Endothelial cell of umbilical vein (primary cell): ENCODE data around the gene CCSER1. TPM values are rescaled to one million over a fixed set of nuclear protein-coding genes. Genes with fewer than 3 reads are reported as not detected.

Experiments used
- BruUV-seq: library from RNA; stranded (reverse); fragments of 400-500 nt; replicated peaks from 2 replicates; lab custom pipeline; 2021; lab: Mats Ljungman, UMichigan
- CTCF ChIA-PET: fragments of 300-600, 350-600 bp; sonication (Branson Sonifier 250); formaldehyde crosslinking; loops from one replicate; lab custom pipeline; 2021; ENCODE audit warnings: antibody characterized with exemption, inconsistent platforms; lab: Charles Lee
- POLR2A ChIA-PET: fragments of 300-600, 350-600 bp; sonication (Branson Sonifier 250); formaldehyde crosslinking; loops from one replicate; lab custom pipeline; 2021; ENCODE audit warnings: antibody characterized with exemption, inconsistent platforms; lab: Charles Lee
- DNase-seq: peaks from one replicate; pipeline ENCODE4 v3.0.0-alpha.2; 2011; ENCODE audit warnings: low read depth, low spot score
- FAIRE-seq: peaks from 2 replicates; lab custom pipeline; 2011; peaks lifted over from hg19 to GRCh38; lab: Jason Lieb, UNC
- H2AFZ ChIP-seq: 2 replicates; pipeline ENCODE4 v1.6.0; 2012; ENCODE audit warnings: low read depth, low read length, control low read depth, inconsistent platforms
- H3K27ac ChIP-seq: 2 replicates; pipeline ENCODE4 v1.5.1; 2011; ENCODE audit warnings: low read depth, mild to moderate bottlenecking, control low read depth, low read length, moderate library complexity; ENCODE audit not compliant: insufficient read depth
- H3K27me3 ChIP-seq, 2 experiments: 2 replicates each; pipeline versions ENCODE4 v1.6.0 to v1.6.1; 2011; ENCODE audit warnings: low read length in 2 of 2, mixed read lengths in 1 of 2; ENCODE audit not compliant: control insufficient read depth in 2 of 2, insufficient read depth in 2 of 2
- H3K36me3 ChIP-seq, 2 experiments: 2 replicates in 1 of 2; 3 replicates in 1 of 2; pipeline ENCODE4 v1.5.1; 2011; ENCODE audit warnings: low read length in 2 of 2, mild to moderate bottlenecking in 1 of 2, moderate library complexity in 1 of 2; ENCODE audit not compliant: control insufficient read depth in 2 of 2, insufficient read depth in 2 of 2; ENCODE audit errors: extremely low read depth in 1 of 2
- H3K4me1 ChIP-seq: 3 replicates; pipeline ENCODE4 v1.5.1; 2011; ENCODE audit warnings: mild to moderate bottlenecking, low read length; ENCODE audit not compliant: control insufficient read depth, insufficient read depth; ENCODE audit errors: extremely low read depth
- H3K4me2 ChIP-seq: 2 replicates; pipeline ENCODE4 v1.6.1; 2011; ENCODE audit warnings: low read length, control low read depth, mixed read lengths; ENCODE audit not compliant: insufficient read depth
- H3K4me3 ChIP-seq, 3 experiments: fragments of 200-600 bp in 1 of 3; sonication (generic), shearing (Covaris generic) in 1 of 3; replicated peaks in 1 of 3; 2 replicates each; pipeline ENCODE4 v1.5.1; 2011 to 2016; ENCODE audit warnings: control low read depth in 3 of 3, low read length in 3 of 3, mild to moderate bottlenecking in 2 of 3, inconsistent platforms in 1 of 3, low read depth in 1 of 3, moderate library complexity in 1 of 3; ENCODE audit not compliant: insufficient read depth in 1 of 3
- H3K79me2 ChIP-seq: 2 replicates; pipeline ENCODE4 v1.6.0; 2012; ENCODE audit warnings: low read length, inconsistent platforms; ENCODE audit not compliant: control insufficient read depth, insufficient read depth
- H3K9ac ChIP-seq: replicated peaks from 2 replicates; pipeline ENCODE3; 2011; ENCODE audit warnings: low read length, control low read depth; ENCODE audit not compliant: insufficient read depth; ENCODE audit errors: extremely low read depth
- H3K9me1 ChIP-seq: replicated peaks from 3 replicates; pipeline ENCODE4 v1.6.0; 2011; ENCODE audit warnings: mild to moderate bottlenecking, low read length; ENCODE audit not compliant: control insufficient read depth, insufficient read depth; ENCODE audit errors: extremely low read depth
- H3K9me3 ChIP-seq: replicated peaks from 2 replicates; pipeline ENCODE4 v1.5.1; 2012; ENCODE audit warnings: low read length, inconsistent platforms; ENCODE audit not compliant: control insufficient read depth, insufficient read depth
- H4K20me1 ChIP-seq: replicated peaks from 2 replicates; pipeline ENCODE3; 2011; ENCODE audit warnings: mild to moderate bottlenecking, low read length; ENCODE audit not compliant: control insufficient read depth, insufficient read depth; ENCODE audit errors: extremely low read depth
- CTCF ChIP-seq, 2 donors: IDR thresholded peaks; 1 replicate in 1 of 2; 2 replicates in 1 of 2; pipeline ENCODE4 v1.5.1; 2011; ENCODE audit warnings: low read length in 2 of 2, mild to moderate bottlenecking in 2 of 2, moderate library complexity in 2 of 2, control low read depth in 1 of 2, inconsistent platforms in 1 of 2, low read depth in 1 of 2; ENCODE audit not compliant: insufficient read depth in 1 of 2; ENCODE audit errors: extremely low read depth in 1 of 2
- EZH2 ChIP-seq: IDR thresholded peaks from 2 replicates; pipeline ENCODE4 v1.6.1; 2012; ENCODE audit warnings: borderline replicate concordance, low read depth, mild to moderate bottlenecking, moderate library complexity, low read length, inconsistent platforms; ENCODE audit not compliant: severe bottlenecking
- FOS ChIP-seq: IDR thresholded peaks from 2 replicates; pipeline ENCODE4 v1.6.1; 2011; ENCODE audit warnings: mild to moderate bottlenecking, low read length, moderate library complexity, borderline replicate concordance; ENCODE audit not compliant: insufficient read depth
- GATA2 ChIP-seq: IDR thresholded peaks from 2 replicates; pipeline ENCODE4 v1.7.0; 2011; ENCODE audit warnings: low read depth, mild to moderate bottlenecking, moderate library complexity, mixed read lengths, low read length; ENCODE audit not compliant: insufficient read length, insufficient read depth
- JUN ChIP-seq: IDR thresholded peaks from 2 replicates; pipeline ENCODE4 v1.6.1; 2011; ENCODE audit warnings: borderline replicate concordance, low read depth; ENCODE audit not compliant: insufficient read length, insufficient read depth
- MAX ChIP-seq: IDR thresholded peaks from 2 replicates; pipeline ENCODE4 v1.6.1; 2011; ENCODE audit not compliant: insufficient read depth, insufficient read length
- MYC ChIP-seq: IDR thresholded peaks from one replicate; pipeline ENCODE4 v1.6.1; 2011; ENCODE audit warnings: mild to moderate bottlenecking, low read depth, low read length
- POLR2A ChIP-seq: IDR thresholded peaks from 2 replicates; pipeline ENCODE4 v1.6.1; 2012; ENCODE audit warnings: low read depth, mild to moderate bottlenecking, control low read depth, low read length
- POLR2AphosphoS5 ChIP-seq: IDR thresholded peaks from 2 replicates; pipeline ENCODE4 v1.6.1; 2012; ENCODE audit warnings: low read depth, mild to moderate bottlenecking, control low read depth, low read length, moderate library complexity; ENCODE audit not compliant: insufficient read depth
- dilution Hi-C: fragments of 300-500 bp; cut with MboI; formaldehyde crosslinking; loops from one replicate; pipeline ENCODE4 v1.15.0; 2019; ENCODE audit warnings: low sequenced_read_pairs; ENCODE audit not compliant: extremely low pct_ligation_motif_present
- intact Hi-C: fragments of 100-400 bp; cut with micrococcal nuclease; formaldehyde crosslinking; loops from one replicate; pipeline ENCODE4 v1.10.0; 2022
- polyA plus RNA-seq, 4 experiments: library from polyadenylated mRNA; depleted of rRNA in 3 of 4; stranded (reverse) in 3 of 4; unstranded in 1 of 4; fragments of >200 nt; gene quantifications; 2 replicates each; pipeline versions ENCODE4 v1.2.1 to v1.2.3, GENCODE V29; 2011 to 2012; ENCODE audit warnings: missing spikeins in 1 of 4
- total RNA-seq: library from RNA; stranded (reverse); gene quantifications from 2 replicates; pipeline ENCODE4 v1.2.3, GENCODE V29; 2021

Gene CCSER1
- total and polyA plus RNA-seq, 2 donors (not counting 3 experiments of a cell fraction or from before 2014, with no cell fraction given): 0.11 to 1.8 TPM

- CTCF ChIA-PET: interaction anchor here (1.3 kb wide), 1 partner anchor 317 kb away, joined by 6 read pairs; no protein-coding TSS in a partner anchor
- DNase-seq (peak; percentile 14), FAIRE-seq (no peak)
- no peak for TF ChIP-seq FOS
- no peak for TF ChIP-seq MAX
- no peak for TF ChIP-seq MYC
- TF ChIP-seq CTCF (IDR thresholded peaks at IDR 0.05; ENCODE audit: extremely low read depth in 1 of 2, insufficient read depth in 1 of 2, low read depth in 1 of 2, low read length in 2 of 2): no peak
- no peak for TF ChIP-seq GATA2
- no peak for TF ChIP-seq EZH2
- no peak for TF ChIP-seq POLR2AphosphoS5
- no peak for TF ChIP-seq POLR2A
- no peak for TF ChIP-seq JUN
- intact Hi-C loops: no loop called here
- no peaks in the 10 kb centered on the region for H3K27me3 ChIP-seq
- H3K9me1 ChIP-seq: no peaks in the 10 kb centered on the region
- H3K4me3 ChIP-seq: no peak overlapping the region
- no TSS peak for BruUV-seq
- H3K4me2 ChIP-seq: no peak overlapping the region
- H3K9ac ChIP-seq: no peak overlapping the region
- no peaks in the 10 kb centered on the region for H3K9me3 ChIP-seq
- no peaks in the 10 kb centered on the region for H3K4me1 ChIP-seq
- dilution Hi-C loops: no loop called here
- no peaks in the 10 kb centered on the region for H3K79me2 ChIP-seq
- no peaks in the 10 kb centered on the region for H3K36me3 ChIP-seq
- no peaks in the 10 kb centered on the region for H4K20me1 ChIP-seq
- POLR2A ChIA-PET: no interaction called here
- no peak overlapping the region for H2AFZ ChIP-seq
- no peak overlapping the region for H3K27ac ChIP-seq
Observed at GRCh38 chr4:90799895-90800294, 672.7 kb downstream of the CCSER1 start.
